GF-D8 (cell line): Measurements from ENCODE around the gene LDLRAD2.

Source experiments
- DNase-seq: peaks from one replicate; lab custom pipeline; 2025; lab: John Stamatoyannopoulos, UW

The LDLRAD2 gene

GRCh38 chr1:21842606-21843162, 30.6 kb downstream of the LDLRAD2 start:
- no peak for DNase-seq

GRCh38 chr1:21843208-21843607, 31.1 kb downstream of the LDLRAD2 start:
- no peak for DNase-seq

- no peak for DNase-seq
These were observed 31.9 kb downstream of the LDLRAD2 start for GRCh38 chr1:21843996-21844395.

- DNase-seq = no peak
These were observed 33.9 kb downstream of the LDLRAD2 start for GRCh38 chr1:21845646-21846641.

GRCh38 chr1:21847223-21848205, 35.4 kb downstream of the LDLRAD2 start:
- DNase-seq = no peak

- DNase-seq = no peak
These were observed 36.6 kb downstream of the LDLRAD2 start for GRCh38 chr1:21848524-21849174.

- DNase-seq = no peak
These were observed 38.0 kb downstream of the LDLRAD2 start for GRCh38 chr1:21849909-21850576.

- no peak for DNase-seq
These were observed 39.6 kb downstream of the LDLRAD2 start for GRCh38 chr1:21851430-21852250.

- DNase-seq = no peak
These were observed 40.4 kb downstream of the LDLRAD2 start for GRCh38 chr1:21852282-21853130.

GRCh38 chr1:21853131-21853427, 41.0 kb downstream of the LDLRAD2 start:
- DNase-seq = no peak

- DNase-seq = no peak
These were observed 42.2 kb downstream of the LDLRAD2 start for GRCh38 chr1:21854090-21854750.

- DNase-seq = no peak
These were observed 42.7 kb downstream of the LDLRAD2 start for GRCh38 chr1:21854751-21855131.

- DNase-seq = no peak
These were observed 43.4 kb downstream of the LDLRAD2 start for GRCh38 chr1:21855257-21856096.

- DNase-seq = no peak
These were observed 45.2 kb downstream of the LDLRAD2 start for GRCh38 chr1:21857142-21857839.

- DNase-seq = no peak
These were observed 46.0 kb downstream of the LDLRAD2 start for GRCh38 chr1:21857840-21858670.

GRCh38 chr1:21859669-21860179, 47.7 kb downstream of the LDLRAD2 start:
- DNase-seq = no peak
